Endothelial cell of umbilical vein (primary cell): ENCODE data around the gene LIMK2. TPM values are rescaled to one million over a fixed set of nuclear protein-coding genes. Genes with fewer than 3 reads are reported as not detected.

Experiments
- BruUV-seq: library from RNA; stranded (reverse); fragments of 400-500 nt; replicated peaks from 2 replicates; lab custom pipeline; 2021; lab: Mats Ljungman, UMichigan
- CTCF ChIA-PET: fragments of 300-600, 350-600 bp; sonication (Branson Sonifier 250); formaldehyde crosslinking; loops from one replicate; lab custom pipeline; 2021; ENCODE audit warnings: antibody characterized with exemption, inconsistent platforms; lab: Charles Lee
- POLR2A ChIA-PET: fragments of 300-600, 350-600 bp; sonication (Branson Sonifier 250); formaldehyde crosslinking; loops from one replicate; lab custom pipeline; 2021; ENCODE audit warnings: antibody characterized with exemption, inconsistent platforms; lab: Charles Lee
- DNase-seq: peaks from one replicate; pipeline ENCODE4 v3.0.0-alpha.2; 2011; ENCODE audit warnings: low read depth, low spot score
- FAIRE-seq: peaks from 2 replicates; lab custom pipeline; 2011; peaks lifted over from hg19 to GRCh38; lab: Jason Lieb, UNC
- H2AFZ ChIP-seq: 2 replicates; pipeline ENCODE4 v1.6.0; 2012; ENCODE audit warnings: low read depth, low read length, control low read depth, inconsistent platforms
- H3K27ac ChIP-seq: 2 replicates; pipeline ENCODE4 v1.5.1; 2011; ENCODE audit warnings: low read depth, mild to moderate bottlenecking, control low read depth, low read length, moderate library complexity; ENCODE audit not compliant: insufficient read depth
- H3K27me3 ChIP-seq, 2 experiments: 2 replicates each; pipeline versions ENCODE4 v1.6.0 to v1.6.1; 2011; ENCODE audit warnings: low read length in 2 of 2, mixed read lengths in 1 of 2; ENCODE audit not compliant: control insufficient read depth in 2 of 2, insufficient read depth in 2 of 2
- H3K36me3 ChIP-seq, 2 experiments: 2 replicates in 1 of 2; 3 replicates in 1 of 2; pipeline ENCODE4 v1.5.1; 2011; ENCODE audit warnings: low read length in 2 of 2, mild to moderate bottlenecking in 1 of 2, moderate library complexity in 1 of 2; ENCODE audit not compliant: control insufficient read depth in 2 of 2, insufficient read depth in 2 of 2; ENCODE audit errors: extremely low read depth in 1 of 2
- H3K4me1 ChIP-seq: 3 replicates; pipeline ENCODE4 v1.5.1; 2011; ENCODE audit warnings: mild to moderate bottlenecking, low read length; ENCODE audit not compliant: control insufficient read depth, insufficient read depth; ENCODE audit errors: extremely low read depth
- H3K4me2 ChIP-seq: 2 replicates; pipeline ENCODE4 v1.6.1; 2011; ENCODE audit warnings: low read length, control low read depth, mixed read lengths; ENCODE audit not compliant: insufficient read depth
- H3K4me3 ChIP-seq, 3 experiments: fragments of 200-600 bp in 1 of 3; sonication (generic), shearing (Covaris generic) in 1 of 3; replicated peaks in 1 of 3; 2 replicates each; pipeline ENCODE4 v1.5.1; 2011 to 2016; ENCODE audit warnings: control low read depth in 3 of 3, low read length in 3 of 3, mild to moderate bottlenecking in 2 of 3, inconsistent platforms in 1 of 3, low read depth in 1 of 3, moderate library complexity in 1 of 3; ENCODE audit not compliant: insufficient read depth in 1 of 3
- H3K79me2 ChIP-seq: 2 replicates; pipeline ENCODE4 v1.6.0; 2012; ENCODE audit warnings: low read length, inconsistent platforms; ENCODE audit not compliant: control insufficient read depth, insufficient read depth
- H3K9ac ChIP-seq: replicated peaks from 2 replicates; pipeline ENCODE3; 2011; ENCODE audit warnings: low read length, control low read depth; ENCODE audit not compliant: insufficient read depth; ENCODE audit errors: extremely low read depth
- H3K9me1 ChIP-seq: replicated peaks from 3 replicates; pipeline ENCODE4 v1.6.0; 2011; ENCODE audit warnings: mild to moderate bottlenecking, low read length; ENCODE audit not compliant: control insufficient read depth, insufficient read depth; ENCODE audit errors: extremely low read depth
- H3K9me3 ChIP-seq: replicated peaks from 2 replicates; pipeline ENCODE4 v1.5.1; 2012; ENCODE audit warnings: low read length, inconsistent platforms; ENCODE audit not compliant: control insufficient read depth, insufficient read depth
- H4K20me1 ChIP-seq: replicated peaks from 2 replicates; pipeline ENCODE3; 2011; ENCODE audit warnings: mild to moderate bottlenecking, low read length; ENCODE audit not compliant: control insufficient read depth, insufficient read depth; ENCODE audit errors: extremely low read depth
- CTCF ChIP-seq, 2 donors: IDR thresholded peaks; 1 replicate in 1 of 2; 2 replicates in 1 of 2; pipeline ENCODE4 v1.5.1; 2011; ENCODE audit warnings: low read length in 2 of 2, mild to moderate bottlenecking in 2 of 2, moderate library complexity in 2 of 2, control low read depth in 1 of 2, inconsistent platforms in 1 of 2, low read depth in 1 of 2; ENCODE audit not compliant: insufficient read depth in 1 of 2; ENCODE audit errors: extremely low read depth in 1 of 2
- EZH2 ChIP-seq: IDR thresholded peaks from 2 replicates; pipeline ENCODE4 v1.6.1; 2012; ENCODE audit warnings: borderline replicate concordance, low read depth, mild to moderate bottlenecking, moderate library complexity, low read length, inconsistent platforms; ENCODE audit not compliant: severe bottlenecking
- FOS ChIP-seq: IDR thresholded peaks from 2 replicates; pipeline ENCODE4 v1.6.1; 2011; ENCODE audit warnings: mild to moderate bottlenecking, low read length, moderate library complexity, borderline replicate concordance; ENCODE audit not compliant: insufficient read depth
- GATA2 ChIP-seq: IDR thresholded peaks from 2 replicates; pipeline ENCODE4 v1.7.0; 2011; ENCODE audit warnings: low read depth, mild to moderate bottlenecking, moderate library complexity, mixed read lengths, low read length; ENCODE audit not compliant: insufficient read length, insufficient read depth
- JUN ChIP-seq: IDR thresholded peaks from 2 replicates; pipeline ENCODE4 v1.6.1; 2011; ENCODE audit warnings: borderline replicate concordance, low read depth; ENCODE audit not compliant: insufficient read length, insufficient read depth
- MAX ChIP-seq: IDR thresholded peaks from 2 replicates; pipeline ENCODE4 v1.6.1; 2011; ENCODE audit not compliant: insufficient read depth, insufficient read length
- MYC ChIP-seq: IDR thresholded peaks from one replicate; pipeline ENCODE4 v1.6.1; 2011; ENCODE audit warnings: mild to moderate bottlenecking, low read depth, low read length
- POLR2A ChIP-seq: IDR thresholded peaks from 2 replicates; pipeline ENCODE4 v1.6.1; 2012; ENCODE audit warnings: low read depth, mild to moderate bottlenecking, control low read depth, low read length
- POLR2AphosphoS5 ChIP-seq: IDR thresholded peaks from 2 replicates; pipeline ENCODE4 v1.6.1; 2012; ENCODE audit warnings: low read depth, mild to moderate bottlenecking, control low read depth, low read length, moderate library complexity; ENCODE audit not compliant: insufficient read depth
- dilution Hi-C: fragments of 300-500 bp; cut with MboI; formaldehyde crosslinking; loops from one replicate; pipeline ENCODE4 v1.15.0; 2019; ENCODE audit warnings: low sequenced_read_pairs; ENCODE audit not compliant: extremely low pct_ligation_motif_present
- intact Hi-C: fragments of 100-400 bp; cut with micrococcal nuclease; formaldehyde crosslinking; loops from one replicate; pipeline ENCODE4 v1.10.0; 2022
- polyA plus RNA-seq, 4 experiments: library from polyadenylated mRNA; depleted of rRNA in 3 of 4; stranded (reverse) in 3 of 4; unstranded in 1 of 4; fragments of >200 nt; gene quantifications; 2 replicates each; pipeline versions ENCODE4 v1.2.1 to v1.2.3, GENCODE V29; 2011 to 2012; ENCODE audit warnings: missing spikeins in 1 of 4
- total RNA-seq: library from RNA; stranded (reverse); gene quantifications from 2 replicates; pipeline ENCODE4 v1.2.3, GENCODE V29; 2021

The LIMK2 gene
- total and polyA plus RNA-seq, 2 donors (not counting 3 experiments of a cell fraction or from before 2014, with no cell fraction given), result 23.2 to 76.7 TPM

GRCh38 chr22:31215018-31215535, 3.0 kb downstream of the LIMK2 start:
- dilution Hi-C loops, result no loop called here
- no TSS peak for BruUV-seq
- no peak overlapping the region for H3K4me3 ChIP-seq

GRCh38 chr22:31218565-31219262, 6.6 kb downstream of the LIMK2 start:
- no peak for FAIRE-seq
- dilution Hi-C loops (no loop called here), intact Hi-C loops (no loop called here)
- H2AFZ ChIP-seq, result no peak overlapping the region
- peaks cover 51% of the 10 kb centered on the region for H3K4me1 ChIP-seq
- ChIA-PET POLR2A (interaction anchor here (1.6 kb wide), 1 partner anchor 11 kb away, joined by 5 read pairs; no protein-coding TSS in a partner anchor), CTCF (interaction anchor here (0.8 to 5.0 kb wide), 9 partner anchors 9 to 111 kb away, joined by 4 to 37 read pairs (median 5); partner anchors contain the start of genes PIK3IP1 and SELENOM)
- H3K36me3 ChIP-seq, result peaks cover 3 to 10% of the 10 kb centered on the region in 2 experiments
- no peaks in the 10 kb centered on the region for H3K9me1 ChIP-seq
- peak overlapping the region; percentile 60 for H3K9ac ChIP-seq
- peak overlapping the region; percentile 68 for H3K4me2 ChIP-seq
- peaks cover 90% of the 10 kb centered on the region for H3K79me2 ChIP-seq
- H3K4me3 ChIP-seq, result no peak overlapping the region
- no peak for DNase-seq
- peak overlapping the region; percentile 94 for H3K27ac ChIP-seq
- no peaks in the 10 kb centered on the region for H3K9me3 ChIP-seq
- BruUV-seq, result no TSS peak
- H4K20me1 ChIP-seq, result no peaks in the 10 kb centered on the region
- H3K27me3 ChIP-seq, result no peaks in the 10 kb centered on the region
- TF ChIP-seq POLR2AphosphoS5 (no peak), GATA2 (no peak), EZH2 (no peak), CTCF (IDR thresholded peaks at IDR 0.05; ENCODE audit: extremely low read depth in 1 of 2, insufficient read depth in 1 of 2, low read depth in 1 of 2, low read length in 2 of 2) (no peak), JUN (no peak), FOS (no peak), MYC (no peak), POLR2A (no peak), MAX (no peak)

More at GRCh38 chr22:31215018-31215535, 3.0 kb downstream of the LIMK2 start:
- Histone ChIP-seq H3K36me3 (peaks cover 3 to 4% of the 10 kb centered on the region in 2 experiments), H3K9me3 (no peaks in the 10 kb centered on the region), H3K27me3 (no peaks in the 10 kb centered on the region), H3K79me2 (peaks cover 72% of the 10 kb centered on the region), H4K20me1 (no peaks in the 10 kb centered on the region), H3K9me1 (no peaks in the 10 kb centered on the region), H3K27ac (no peak overlapping the region), H3K9ac (no peak overlapping the region), H2AFZ (no peak overlapping the region), H3K4me1 (peaks cover 76% of the 10 kb centered on the region), H3K4me2 (no peak overlapping the region)
- FAIRE-seq (no peak), DNase-seq (no peak)
- ChIA-PET CTCF (interaction anchor here (4.5 to 6.8 kb wide), 2 partner anchors 14 to 28 kb away, joined by 26 to 181 read pairs; no protein-coding TSS in a partner anchor), POLR2A (interaction anchor here (0.7 kb wide), 2 partner anchors 18 to 108 kb away, joined by 3 to 4 read pairs; partner anchors contain the start of gene SELENOM)
- TF ChIP-seq POLR2A (no peak), POLR2AphosphoS5 (no peak)
- intact Hi-C loops, result no loop called here
